CD4-positive, alpha-beta T cell treated with Interleukin-17A for 4 hours (primary cell): ENCODE data around the gene PZP.

Experiments
- DNase-seq: peaks from one replicate; pipeline ENCODE4 v3.0.0-alpha.2; 2020; ENCODE audit warnings: mixed read lengths

The PZP gene

GRCh38 chr12:9122091-9122609, 86.0 kb downstream of the PZP start:
- no peak for DNase-seq

- DNase-seq: no peak
These were observed 87.6 kb downstream of the PZP start for GRCh38 chr12:9120487-9121184.

GRCh38 chr12:9118158-9118557, 90.0 kb downstream of the PZP start:
- no peak for DNase-seq

- DNase-seq: no peak
These were observed 92.2 kb downstream of the PZP start, which contains the start of gene A2M for GRCh38 chr12:9115731-9116559. A2M (minus strand) TSS chr12:9115919; CDS start chr12:9115849, 70 bp downstream.

GRCh38 chr12:9114946-9115345, 93.2 kb downstream of the PZP start:
- no peak for DNase-seq

- DNase-seq: no peak
These were observed 94.2 kb downstream of the PZP start for GRCh38 chr12:9113987-9114309.

GRCh38 chr12:9113296-9113986, 94.8 kb downstream of the PZP start:
- DNase-seq: no peak

GRCh38 chr12:9112076-9112853, 95.9 kb downstream of the PZP start:
- DNase-seq: no peak

- no peak for DNase-seq
These were observed 96.7 kb downstream of the PZP start for GRCh38 chr12:9111525-9111924.

GRCh38 chr12:9109737-9110491, 98.3 kb downstream of the PZP start:
- no peak for DNase-seq

GRCh38 chr12:9109213-9109522, 99.0 kb downstream of the PZP start:
- no peak for DNase-seq

- DNase-seq: no peak
These were observed 99.5 kb downstream of the PZP start for GRCh38 chr12:9108504-9109212.

GRCh38 chr12:9107542-9107873, 100.7 kb downstream of the PZP start:
- no peak for DNase-seq

GRCh38 chr12:9106610-9107541, 101.3 kb downstream of the PZP start:
- no peak for DNase-seq

- no peak for DNase-seq
These were observed 102.1 kb downstream of the PZP start for GRCh38 chr12:9106067-9106466.

- no peak for DNase-seq
These were observed 103.3 kb downstream of the PZP start for GRCh38 chr12:9104767-9105423.

GRCh38 chr12:9104087-9104486, 104.1 kb downstream of the PZP start:
- DNase-seq: no peak

- no peak for DNase-seq
These were observed 104.9 kb downstream of the PZP start for GRCh38 chr12:9103050-9103849.
